ENCODE results near the gene OCSTAMP.

OCSTAMP gene, protein sequence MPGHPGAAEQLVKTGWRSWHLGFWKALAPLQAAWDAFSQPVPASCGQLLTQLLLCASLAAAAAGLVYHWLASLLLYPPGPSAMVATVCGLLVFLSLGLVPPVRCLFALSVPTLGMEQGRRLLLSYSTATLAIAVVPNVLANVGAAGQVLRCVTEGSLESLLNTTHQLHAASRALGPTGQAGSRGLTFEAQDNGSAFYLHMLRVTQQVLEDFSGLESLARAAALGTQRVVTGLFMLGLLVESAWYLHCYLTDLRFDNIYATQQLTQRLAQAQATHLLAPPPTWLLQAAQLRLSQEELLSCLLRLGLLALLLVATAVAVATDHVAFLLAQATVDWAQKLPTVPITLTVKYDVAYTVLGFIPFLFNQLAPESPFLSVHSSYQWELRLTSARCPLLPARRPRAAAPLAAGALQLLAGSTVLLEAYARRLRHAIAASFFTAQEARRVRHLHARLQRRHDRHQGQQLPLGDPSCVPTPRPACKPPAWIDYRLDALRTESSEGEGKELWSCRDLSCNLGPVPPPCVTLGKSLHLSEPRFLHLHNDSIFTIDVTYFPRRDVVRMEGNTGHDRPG

DNA sequence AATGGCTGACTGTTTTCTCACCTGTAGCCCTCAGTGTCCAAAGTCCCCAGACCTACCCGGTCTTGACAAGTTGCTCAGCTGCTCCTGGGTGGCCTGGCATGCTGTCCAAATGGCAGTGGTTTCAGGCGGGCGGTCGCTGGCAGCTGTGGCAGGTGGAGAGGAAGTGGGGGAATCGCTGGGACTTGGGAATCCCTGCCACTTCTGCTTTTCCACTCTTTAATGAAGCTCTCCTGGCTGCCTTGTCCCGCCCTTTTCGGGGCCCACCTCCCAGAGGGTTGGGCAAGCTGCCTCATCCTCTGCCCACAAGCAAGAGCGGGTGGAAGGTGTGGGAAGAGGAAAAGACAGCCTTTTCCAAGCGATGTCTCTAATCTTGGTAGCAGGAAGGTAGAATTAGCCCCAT, at the start of gene OCSTAMP:
OCSTAMP (minus strand) TSS at position 194 of the 400 bp plus-strand sequence; CDS start at position 100, 94 bp downstream.
- no peaks in the 10 kb centered on the region for H3K9me3 ChIP-seq (ENCODE audit: control insufficient read depth, insufficient read depth, low read length)
- H3K36me3 ChIP-seq (ENCODE audit: control insufficient read depth, insufficient read depth, low read length) = no peaks in the 10 kb centered on the region
- peaks cover 28% of the 10 kb centered on the region for H3K4me1 ChIP-seq (ENCODE audit: control insufficient read depth, insufficient read depth, low read length)
- peak within 1 kb of the TSS; percentile 87 for H3K27ac ChIP-seq (ENCODE audit: low read depth, low read length)
- H3K27me3 ChIP-seq (ENCODE audit: control insufficient read depth, insufficient read depth, low read length) = no peaks in the 10 kb centered on the region
- no peak within 1 kb of the TSS for H3K4me3 ChIP-seq (ENCODE audit: low read depth, low read length)
- H3K9ac ChIP-seq (ENCODE audit: low read depth, low read length) = no peak within 1 kb of the TSS; the same call in 1 of the 2 replicates

- no peak overlapping the region for H3K27ac ChIP-seq (ENCODE audit: low read depth, low read length)
- H3K4me3 ChIP-seq (ENCODE audit: low read depth, low read length) = no peak overlapping the region
- H3K9me3 ChIP-seq (ENCODE audit: control insufficient read depth, insufficient read depth, low read length) = no peaks in the 10 kb centered on the region
- no peak overlapping the region for H3K9ac ChIP-seq (ENCODE audit: low read depth, low read length)
- peaks cover 17% of the 10 kb centered on the region for H3K4me1 ChIP-seq (ENCODE audit: control insufficient read depth, insufficient read depth, low read length)
- no peaks in the 10 kb centered on the region for H3K36me3 ChIP-seq (ENCODE audit: control insufficient read depth, insufficient read depth, low read length)
- no peaks in the 10 kb centered on the region for H3K27me3 ChIP-seq (ENCODE audit: control insufficient read depth, insufficient read depth, low read length)
Observed at GRCh38 chr20:46599227-46599987, 49.0 kb upstream of the OCSTAMP start.

DNA sequence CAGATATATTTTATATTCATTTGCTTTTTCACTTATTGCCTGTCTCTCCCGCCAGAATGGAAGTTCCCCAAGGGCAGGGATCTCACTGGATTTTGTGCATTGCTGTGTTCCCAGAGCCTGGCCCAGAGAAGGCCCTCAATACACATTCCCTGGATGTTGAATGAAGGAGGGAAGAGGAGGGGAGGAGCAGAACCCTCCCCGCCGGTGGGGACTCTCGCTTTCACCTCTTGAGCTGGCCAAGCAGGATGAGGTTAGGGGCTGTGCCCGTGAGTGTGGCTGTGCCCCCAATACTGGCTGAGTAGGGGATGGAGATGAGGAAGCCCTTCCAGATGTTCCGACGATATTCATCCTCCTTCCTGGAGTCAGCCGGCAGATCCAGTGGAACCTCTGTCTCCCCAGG, 45.5 kb upstream of the OCSTAMP start:
- Histone ChIP-seq H3K9ac (ENCODE audit: low read depth, low read length) (no peak overlapping the region), H3K9me3 (ENCODE audit: control insufficient read depth, insufficient read depth, low read length) (no peaks in the 10 kb centered on the region), H3K27me3 (ENCODE audit: control insufficient read depth, insufficient read depth, low read length) (no peaks in the 10 kb centered on the region), H3K4me1 (ENCODE audit: control insufficient read depth, insufficient read depth, low read length) (peaks cover 21% of the 10 kb centered on the region), H3K4me3 (ENCODE audit: low read depth, low read length) (no peak overlapping the region), H3K27ac (ENCODE audit: low read depth, low read length) (no peak overlapping the region), H3K36me3 (ENCODE audit: control insufficient read depth, insufficient read depth, low read length) (no peaks in the 10 kb centered on the region)

DNA sequence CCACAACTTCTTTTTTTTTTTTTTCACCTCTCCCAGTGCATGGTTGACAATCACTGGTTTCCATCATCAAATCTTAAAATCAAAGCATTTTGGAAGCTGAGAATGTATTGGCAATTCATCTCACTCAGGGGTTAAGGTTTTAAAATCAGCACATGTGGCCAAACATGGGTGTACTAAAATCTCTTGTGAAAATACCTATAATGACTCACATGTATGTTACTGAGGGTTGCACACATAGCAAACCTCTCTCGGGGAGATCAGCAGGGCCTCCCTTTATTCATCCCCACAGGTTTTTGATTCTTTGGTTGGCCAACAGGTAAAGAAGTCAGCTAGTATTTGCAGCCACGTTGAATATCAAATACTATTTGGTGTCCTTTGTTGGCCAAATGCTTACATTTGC, 44.3 kb upstream of the OCSTAMP start:
- Histone ChIP-seq H3K9ac (ENCODE audit: low read depth, low read length) (no peak overlapping the region), H3K27ac (ENCODE audit: low read depth, low read length) (no peak overlapping the region), H3K9me3 (ENCODE audit: control insufficient read depth, insufficient read depth, low read length) (no peaks in the 10 kb centered on the region), H3K27me3 (ENCODE audit: control insufficient read depth, insufficient read depth, low read length) (no peaks in the 10 kb centered on the region), H3K36me3 (ENCODE audit: control insufficient read depth, insufficient read depth, low read length) (no peaks in the 10 kb centered on the region), H3K4me1 (ENCODE audit: control insufficient read depth, insufficient read depth, low read length) (peaks cover 21% of the 10 kb centered on the region), H3K4me3 (ENCODE audit: low read depth, low read length) (no peak overlapping the region)

GRCh38 chr20:46592580-46593362, 42.3 kb upstream of the OCSTAMP start:
- no peaks in the 10 kb centered on the region for H3K36me3 ChIP-seq (ENCODE audit: control insufficient read depth, insufficient read depth, low read length)
- H3K27ac ChIP-seq (ENCODE audit: low read depth, low read length) = no peak overlapping the region
- H3K4me1 ChIP-seq (ENCODE audit: control insufficient read depth, insufficient read depth, low read length) = peaks cover 21% of the 10 kb centered on the region
- H3K9ac ChIP-seq (ENCODE audit: low read depth, low read length) = no peak overlapping the region
- H3K4me3 ChIP-seq (ENCODE audit: low read depth, low read length) = no peak overlapping the region
- H3K27me3 ChIP-seq (ENCODE audit: control insufficient read depth, insufficient read depth, low read length) = no peaks in the 10 kb centered on the region
- H3K9me3 ChIP-seq (ENCODE audit: control insufficient read depth, insufficient read depth, low read length) = no peaks in the 10 kb centered on the region

DNA sequence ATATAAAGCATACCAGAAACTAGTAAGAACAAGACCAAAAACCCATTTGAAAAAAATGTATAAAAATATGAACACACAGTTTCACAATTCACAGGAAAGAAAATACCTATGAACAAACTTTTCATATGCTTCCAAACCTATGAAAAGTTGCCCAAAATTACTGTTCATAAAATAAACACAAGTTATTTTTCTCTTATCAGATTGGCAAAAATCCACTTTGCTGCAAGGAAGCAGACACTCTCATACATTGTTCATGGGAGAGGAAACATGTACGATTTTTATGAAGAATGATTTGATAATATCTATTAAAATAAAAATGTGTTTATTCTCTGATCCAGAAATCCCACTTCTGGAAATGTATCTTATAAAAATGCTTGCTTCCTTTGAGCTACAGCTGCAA, 40.0 kb upstream of the OCSTAMP start:
- no peaks in the 10 kb centered on the region for H3K9me3 ChIP-seq (ENCODE audit: control insufficient read depth, insufficient read depth, low read length)
- no peak overlapping the region for H3K9ac ChIP-seq (ENCODE audit: low read depth, low read length)
- H3K27ac ChIP-seq (ENCODE audit: low read depth, low read length) = no peak overlapping the region
- no peaks in the 10 kb centered on the region for H3K27me3 ChIP-seq (ENCODE audit: control insufficient read depth, insufficient read depth, low read length)
- peaks cover 15% of the 10 kb centered on the region for H3K4me1 ChIP-seq (ENCODE audit: control insufficient read depth, insufficient read depth, low read length)
- H3K4me3 ChIP-seq (ENCODE audit: low read depth, low read length) = no peak overlapping the region
- no peaks in the 10 kb centered on the region for H3K36me3 ChIP-seq (ENCODE audit: control insufficient read depth, insufficient read depth, low read length)

- Histone ChIP-seq H3K9ac (ENCODE audit: low read depth, low read length) (no peak overlapping the region), H3K4me1 (ENCODE audit: control insufficient read depth, insufficient read depth, low read length) (peaks cover 16% of the 10 kb centered on the region), H3K27ac (ENCODE audit: low read depth, low read length) (no peak overlapping the region), H3K4me3 (ENCODE audit: low read depth, low read length) (no peak overlapping the region), H3K9me3 (ENCODE audit: control insufficient read depth, insufficient read depth, low read length) (no peaks in the 10 kb centered on the region), H3K27me3 (ENCODE audit: control insufficient read depth, insufficient read depth, low read length) (no peaks in the 10 kb centered on the region), H3K36me3 (ENCODE audit: control insufficient read depth, insufficient read depth, low read length) (no peaks in the 10 kb centered on the region)
Observed at GRCh38 chr20:46588532-46589511, 38.4 kb upstream of the OCSTAMP start.

- Histone ChIP-seq H3K27ac (ENCODE audit: low read depth, low read length) (no peak overlapping the region), H3K36me3 (ENCODE audit: control insufficient read depth, insufficient read depth, low read length) (no peaks in the 10 kb centered on the region), H3K4me1 (ENCODE audit: control insufficient read depth, insufficient read depth, low read length) (peaks cover 22% of the 10 kb centered on the region), H3K9ac (ENCODE audit: low read depth, low read length) (no peak overlapping the region), H3K9me3 (ENCODE audit: control insufficient read depth, insufficient read depth, low read length) (no peaks in the 10 kb centered on the region), H3K27me3 (ENCODE audit: control insufficient read depth, insufficient read depth, low read length) (no peaks in the 10 kb centered on the region), H3K4me3 (ENCODE audit: low read depth, low read length) (no peak overlapping the region)
Observed at GRCh38 chr20:46587986-46588385, 37.5 kb upstream of the OCSTAMP start.

DNA sequence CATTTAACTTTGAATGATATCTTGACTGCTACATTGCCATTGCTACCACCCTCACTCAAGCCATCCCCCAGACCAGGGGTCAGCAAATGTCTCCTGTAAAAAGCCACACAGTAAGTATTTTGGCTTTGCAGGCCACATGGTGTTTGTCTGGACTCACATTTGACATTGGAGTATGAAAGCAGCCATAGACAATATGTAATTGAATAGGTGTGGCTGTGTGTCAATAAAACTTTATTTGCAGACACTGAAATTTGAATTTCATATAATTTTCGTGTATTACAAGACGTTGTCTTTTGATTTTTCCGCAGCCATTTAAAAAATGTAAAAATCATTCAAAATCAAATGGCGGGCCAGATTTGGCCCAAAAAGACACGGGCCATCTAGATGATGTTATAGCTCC, 36.3 kb upstream of the OCSTAMP start:
- no peaks in the 10 kb centered on the region for H3K9me3 ChIP-seq (ENCODE audit: control insufficient read depth, insufficient read depth, low read length)
- no peak overlapping the region for H3K27ac ChIP-seq (ENCODE audit: low read depth, low read length)
- no peak overlapping the region for H3K4me3 ChIP-seq (ENCODE audit: low read depth, low read length)
- H3K4me1 ChIP-seq (ENCODE audit: control insufficient read depth, insufficient read depth, low read length) = peaks cover 25% of the 10 kb centered on the region
- no peaks in the 10 kb centered on the region for H3K27me3 ChIP-seq (ENCODE audit: control insufficient read depth, insufficient read depth, low read length)
- H3K36me3 ChIP-seq (ENCODE audit: control insufficient read depth, insufficient read depth, low read length) = no peaks in the 10 kb centered on the region
- H3K9ac ChIP-seq (ENCODE audit: low read depth, low read length) = no peak overlapping the region

DNA sequence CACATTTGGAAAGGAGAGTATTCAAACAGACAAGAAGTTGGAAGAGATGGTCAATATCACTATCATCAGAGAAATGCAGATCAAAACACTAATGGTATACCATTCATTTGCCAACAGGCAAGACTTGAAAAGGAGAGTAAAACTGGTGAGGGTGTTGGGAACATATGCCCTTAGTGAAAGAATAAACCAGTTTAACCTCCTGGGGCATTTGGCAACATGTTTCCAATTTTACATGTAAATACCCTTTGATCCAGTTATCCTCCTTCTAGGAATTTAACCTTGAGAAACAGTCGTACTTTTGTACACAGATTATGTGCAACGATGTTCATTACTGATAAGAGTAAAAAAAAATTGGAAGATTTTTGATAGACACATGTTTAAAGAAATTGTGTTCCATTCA, 34.1 kb upstream of the OCSTAMP start:
- peaks cover 10% of the 10 kb centered on the region; the same call in 1 of the 2 replicates for H3K9me3 ChIP-seq (ENCODE audit: control insufficient read depth, insufficient read depth, low read length)
- H3K36me3 ChIP-seq (ENCODE audit: control insufficient read depth, insufficient read depth, low read length) = no peaks in the 10 kb centered on the region
- H3K4me3 ChIP-seq (ENCODE audit: low read depth, low read length) = no peak overlapping the region
- H3K27ac ChIP-seq (ENCODE audit: low read depth, low read length) = peak overlapping the region; percentile 81
- H3K9ac ChIP-seq (ENCODE audit: low read depth, low read length) = no peak overlapping the region
- H3K4me1 ChIP-seq (ENCODE audit: control insufficient read depth, insufficient read depth, low read length) = peaks cover 25% of the 10 kb centered on the region
- H3K27me3 ChIP-seq (ENCODE audit: control insufficient read depth, insufficient read depth, low read length) = no peaks in the 10 kb centered on the region

Data from HUES48 (cell line).